Pancreas (tissue), 10 donors: Measurements from ENCODE around the gene RBM15. TPM values are rescaled to one million over a fixed set of nuclear protein-coding genes. Genes with fewer than 3 reads are reported as not detected.
A peak's percentile ranks its signal among the peaks of the same experiment; 100 is the strongest.

ENCODE experiments used
- ATAC-seq, 4 donors: fragments of 200-7000 bp; cut with Tn5 transposase; one replicate each; pipeline versions ENCODE4 v1.8.0 to v1.9.1; 2020; ENCODE audit warnings: mild to moderate bottlenecking in 4 of 4, moderate library complexity in 4 of 4
- DNase-seq, 6 donors: peaks; one replicate each; pipeline ENCODE4 v3.0.0-alpha.2; 2020
- FAIRE-seq: peaks from 2 replicates; lab custom pipeline; 2012; peaks lifted over from hg19 to GRCh38; lab: Jason Lieb, UNC
- H3K27ac ChIP-seq, 4 donors: fragments of 200-600 bp; sonication (generic); 1 replicate in 3 of 4; 2 replicates in 1 of 4; pipeline versions ENCODE4 v1.5.0 to v1.8.0; 2020
- H3K27me3 ChIP-seq, 4 donors: fragments of 200-600 bp; one replicate each; pipeline ENCODE4 v1.8.0; 2021
- H3K36me3 ChIP-seq, 3 donors: fragments of 200-600 bp; sonication (generic) in 1 of 3; one replicate each; pipeline versions ENCODE4 v1.5.0 to v1.8.0; 2020 to 2021
- H3K4me1 ChIP-seq, 3 donors: fragments of 200-600 bp; one replicate each; pipeline ENCODE4 v1.8.0; 2021
- H3K4me3 ChIP-seq, 4 donors: fragments of 200-600 bp; sonication (generic) in 2 of 4; one replicate each; pipeline versions ENCODE4 v1.5.0 to v1.8.0; 2020 to 2021
- H3K9me3 ChIP-seq, 4 donors: fragments of 200-600 bp; one replicate each; pipeline ENCODE4 v1.8.0; 2021
- WGBS, 2 donors: extraction: QIAGEN DNeasy Blood & Tissue Kit; methylation state at CpG; one replicate each; pipeline ENCODE4 v1.1.7; 2013; 5-methylcytosine and 5-hydroxymethylcytosine counted together
- intact Hi-C, 3 donors: fragments of 100-400 bp; cut with DNase I; formaldehyde crosslinking; loops; one replicate each; pipeline versions ENCODE4 v1.11.1 to v1.14.2; 2022
- polyA plus RNA-seq, 2 donors: library from polyadenylated mRNA; stranded (reverse); fragments of 200-250 nt; gene quantifications; one replicate each; pipeline ENCODE4 v1.2.3, GENCODE V29; 2013
- total RNA-seq, 6 donors: library from RNA; stranded (reverse); fragmentation: NEBNext Ultra II Directional in 4 of 6; extraction: Animal tissue kit (Norgen Biotek cat#: 25700) in 4 of 6; gene quantifications; one replicate each; pipeline versions ENCODE4 v1.2.1 to v1.2.4, GENCODE V29; 2021 to 2023
- TF ChIP-seq, protein P1 (sequence below), 4 donors: fragments of 200-600 bp; sonication (generic) in 3 of 4; IDR thresholded peaks; one replicate each; pipeline versions ENCODE4 v1.5.0 to v1.8.0; 2021; ENCODE audit warnings: antibody characterized with exemption in 4 of 4
- donor health status: healthy with polysubstance abuse.
- donor health status: DM: no; HTN: no; CAD: no; lungs with moderate emphysema.
- donor health status: DM: no; HTN: no; CAD: no.
- donor health status: control.
- donor health status: control.
- donor health status: Bipolar disorder and iron deficiency.
- donor health status: DM: yes; HTN: yes; CAD: no.
- donor health status: DM: no; HTN: no; CAD: no.
- donor health status: DM: no; HTN: no; CAD: no.
- donor health status: DM: yes; HTN: yes; CAD: no.

RBM15 gene
- total and polyA plus RNA-seq, 8 donors, result 1.6 to 14.2 (median 7.7) TPM

DNA sequence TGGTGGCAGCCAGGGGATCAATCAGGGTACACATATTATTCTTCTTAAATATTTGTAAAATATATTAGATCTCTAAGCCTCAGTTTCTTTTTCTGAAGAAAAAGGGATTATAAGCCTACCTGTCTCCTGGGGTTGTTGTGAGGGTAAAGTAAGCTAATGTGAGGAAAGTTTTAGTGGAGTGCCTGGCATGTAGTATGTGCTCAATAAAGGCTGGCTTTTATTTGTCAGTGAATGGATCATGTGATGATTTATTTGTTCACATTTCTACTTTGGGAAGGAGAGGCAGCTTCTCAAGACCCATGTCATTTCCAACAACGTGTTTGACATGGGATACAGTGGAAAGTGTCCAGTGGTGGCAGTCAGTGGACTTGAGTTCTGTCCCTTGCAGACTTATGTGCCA is 12.4 kb upstream of the RBM15 start:
- FAIRE-seq (no peak), DNase-seq (no peak), ATAC-seq (no peak)
- Histone ChIP-seq H3K27me3 (no peaks in the 10 kb centered on the region), H3K4me1 (peaks cover 0 to 9% (median 0%) of the 10 kb centered on the region in 3 donors), H3K9me3 (no peaks in the 10 kb centered on the region), H3K36me3 (no peaks in the 10 kb centered on the region), H3K4me3 (no peak overlapping the region), H3K27ac (no peak overlapping the region)
- TF ChIP-seq, protein P1, sequence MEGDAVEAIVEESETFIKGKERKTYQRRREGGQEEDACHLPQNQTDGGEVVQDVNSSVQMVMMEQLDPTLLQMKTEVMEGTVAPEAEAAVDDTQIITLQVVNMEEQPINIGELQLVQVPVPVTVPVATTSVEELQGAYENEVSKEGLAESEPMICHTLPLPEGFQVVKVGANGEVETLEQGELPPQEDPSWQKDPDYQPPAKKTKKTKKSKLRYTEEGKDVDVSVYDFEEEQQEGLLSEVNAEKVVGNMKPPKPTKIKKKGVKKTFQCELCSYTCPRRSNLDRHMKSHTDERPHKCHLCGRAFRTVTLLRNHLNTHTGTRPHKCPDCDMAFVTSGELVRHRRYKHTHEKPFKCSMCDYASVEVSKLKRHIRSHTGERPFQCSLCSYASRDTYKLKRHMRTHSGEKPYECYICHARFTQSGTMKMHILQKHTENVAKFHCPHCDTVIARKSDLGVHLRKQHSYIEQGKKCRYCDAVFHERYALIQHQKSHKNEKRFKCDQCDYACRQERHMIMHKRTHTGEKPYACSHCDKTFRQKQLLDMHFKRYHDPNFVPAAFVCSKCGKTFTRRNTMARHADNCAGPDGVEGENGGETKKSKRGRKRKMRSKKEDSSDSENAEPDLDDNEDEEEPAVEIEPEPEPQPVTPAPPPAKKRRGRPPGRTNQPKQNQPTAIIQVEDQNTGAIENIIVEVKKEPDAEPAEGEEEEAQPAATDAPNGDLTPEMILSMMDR (IDR thresholded peaks at IDR 0.05), result no peak
- intact Hi-C loops, result no loop called here
- WGBS, 2 donors, result 48 to 65% methylated on average over 1 of the region's 1 CpG

DNA sequence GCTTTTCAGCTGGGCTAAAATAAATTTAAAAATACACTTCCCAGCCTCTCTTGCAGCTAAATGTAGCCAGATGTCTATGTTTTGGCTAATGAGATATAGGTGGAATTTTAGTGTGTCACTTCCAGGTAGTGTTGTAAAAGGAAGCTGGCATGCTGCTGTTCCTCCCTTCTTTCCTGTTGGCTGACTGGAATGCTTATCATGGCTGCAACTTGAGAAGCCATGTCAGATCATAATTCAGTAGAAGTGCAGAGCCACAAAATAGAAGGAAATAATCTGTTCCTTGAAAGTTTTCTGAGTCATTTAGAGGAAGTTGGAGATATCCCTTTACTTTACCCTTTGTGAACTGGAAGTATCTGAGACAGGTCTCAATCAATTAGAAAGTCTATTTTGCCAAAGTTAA is 10.9 kb upstream of the RBM15 start:
- H3K27ac ChIP-seq, result no peak overlapping the region
- H3K9me3 ChIP-seq, result no peaks in the 10 kb centered on the region
- no peak for DNase-seq
- no peaks in the 10 kb centered on the region for H3K36me3 ChIP-seq
- H3K27me3 ChIP-seq, result no peaks in the 10 kb centered on the region
- FAIRE-seq, result no peak
- no peak overlapping the region for H3K4me3 ChIP-seq
- peaks cover 0 to 9% (median 0%) of the 10 kb centered on the region in 3 donors for H3K4me1 ChIP-seq
- TF ChIP-seq, protein P1 (IDR thresholded peaks at IDR 0.05), result no peak
- intact Hi-C loops, result no loop called here
- no peak for ATAC-seq

DNA sequence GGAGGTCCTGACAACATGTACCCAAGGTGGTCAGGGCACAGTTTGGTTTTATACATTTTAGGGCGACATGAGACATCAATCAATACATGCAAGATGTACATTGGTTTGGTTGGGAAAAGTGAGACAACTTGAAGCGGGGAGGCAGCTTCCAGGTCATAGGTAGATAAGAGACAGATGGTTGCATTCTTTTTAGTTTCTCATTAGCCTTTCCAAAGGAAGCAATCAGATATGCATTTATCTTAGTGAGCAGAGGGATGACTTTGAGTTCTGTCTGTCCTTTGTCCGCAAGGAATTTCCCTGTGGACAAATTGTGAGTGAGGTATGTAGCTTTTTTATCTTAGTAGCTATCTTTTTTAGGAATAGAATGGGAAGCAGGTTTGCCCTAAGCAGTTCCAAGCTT is 10.5 kb upstream of the RBM15 start:
- ATAC-seq, result no peak
- Histone ChIP-seq H3K4me1 (peaks cover 0 to 9% (median 0%) of the 10 kb centered on the region in 3 donors), H3K36me3 (no peaks in the 10 kb centered on the region), H3K4me3 (no peak overlapping the region), H3K9me3 (no peaks in the 10 kb centered on the region), H3K27ac (no peak overlapping the region), H3K27me3 (no peaks in the 10 kb centered on the region)
- TF ChIP-seq, protein P1 (IDR thresholded peaks at IDR 0.05), result no peak
- DNase-seq, result no peak
- intact Hi-C loops, result no loop called here
- no peak for FAIRE-seq
- WGBS, 2 donors, result 91 to 93% methylated on average over 3 of the region's 3 CpGs

DNA sequence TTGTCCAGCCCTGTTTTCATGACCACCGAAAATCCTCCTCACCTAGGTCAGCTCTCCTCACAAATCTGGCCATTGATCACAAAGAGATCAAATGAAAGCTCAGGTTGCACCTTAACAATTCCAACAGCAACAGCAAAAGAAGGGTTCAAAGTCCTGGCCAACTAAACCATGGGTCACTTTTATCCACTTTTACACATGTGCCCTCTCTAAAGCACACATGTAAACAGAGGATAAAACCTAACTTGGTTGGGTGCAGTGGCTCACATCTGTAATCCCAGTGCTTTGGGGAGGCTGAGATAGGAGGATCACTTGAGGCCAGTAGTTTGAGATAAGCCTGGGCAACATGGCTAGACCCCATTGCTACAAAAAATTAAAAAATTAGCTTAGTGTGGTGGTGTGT is 3.9 kb upstream of the RBM15 start:
- ATAC-seq, result no peak
- FAIRE-seq, result no peak
- no peaks in the 10 kb centered on the region for H3K36me3 ChIP-seq
- no peak overlapping the region for H3K4me3 ChIP-seq
- peaks cover 9 to 11% (median 9%) of the 10 kb centered on the region in 3 donors for H3K4me1 ChIP-seq
- no peaks in the 10 kb centered on the region for H3K9me3 ChIP-seq
- TF ChIP-seq, protein P1 (IDR thresholded peaks at IDR 0.05), result no peak
- 93 to 94% methylated on average over 1 of the region's 1 CpG for WGBS, 2 donors
- no peak for DNase-seq
- intact Hi-C loops, result no loop called here
- H3K27ac ChIP-seq, result no peak overlapping the region
- no peaks in the 10 kb centered on the region for H3K27me3 ChIP-seq

DNA sequence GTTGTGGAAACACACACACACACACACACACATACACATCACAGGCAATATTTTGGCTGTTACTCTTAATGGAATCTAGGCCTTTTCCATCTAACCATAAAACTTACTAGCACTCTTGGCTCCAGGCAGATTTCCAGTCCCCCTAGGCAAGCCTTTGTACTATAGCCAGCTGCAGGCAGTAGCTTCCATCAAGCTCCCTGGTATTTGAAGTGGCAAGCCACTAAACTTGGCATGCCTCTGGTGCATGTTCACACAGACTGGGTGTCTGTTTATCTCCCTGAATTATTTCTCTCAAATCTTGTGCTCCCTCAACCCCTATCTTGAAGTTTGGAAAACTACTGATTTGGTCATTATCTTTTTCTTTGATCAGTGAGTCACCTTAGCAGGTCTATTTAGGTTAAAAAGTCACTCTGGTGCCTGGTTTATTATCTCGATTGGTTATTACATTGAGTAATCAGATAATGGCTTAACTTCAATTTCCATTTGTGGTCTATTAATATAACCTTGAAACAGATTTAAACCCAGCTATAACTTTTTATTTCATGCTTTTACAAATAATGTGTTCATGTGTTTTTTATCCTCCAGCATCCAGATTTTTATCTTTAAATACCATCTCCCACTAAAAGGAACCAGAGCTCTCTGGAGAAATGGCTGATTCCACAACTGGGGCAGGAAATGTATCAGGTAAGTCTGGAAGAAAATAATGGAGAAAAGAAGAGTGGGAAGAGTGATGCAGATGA is 2.7 kb upstream of the RBM15 start:
- TF ChIP-seq, protein P1 (IDR thresholded peaks at IDR 0.05), result no peak
- intact Hi-C loops, result no loop called here
- ATAC-seq (no peak), DNase-seq (no peak), FAIRE-seq (no peak)
- Histone ChIP-seq H3K36me3 (no peaks in the 10 kb centered on the region), H3K27ac (peak overlapping the region in 2 of 4 donors; percentile 98 to 99), H3K4me1 (peaks cover 8 to 22% (median 12%) of the 10 kb centered on the region in 3 donors), H3K9me3 (no peaks in the 10 kb centered on the region), H3K27me3 (no peaks in the 10 kb centered on the region), H3K4me3 (no peak overlapping the region)
- 15 to 22% methylated on average over 1 of the region's 1 CpG for WGBS, 2 donors
